HG03108 (cell line): ENCODE data around the gene NMT1.
"Not testable (repeated sequence)": the region's sequence is repeated elsewhere in the genome, so short reads cannot be mapped to it uniquely, and the experiment has no call there.

ENCODE experiments used
- ATAC-seq: cut with Tn5 transposase; IDR thresholded peaks from one replicate; pipeline ENCODE4 v1.9.1; 2021; ENCODE audit warnings: moderate library complexity; ENCODE audit not compliant: unreplicated experiment

NMT1 gene

DNA sequence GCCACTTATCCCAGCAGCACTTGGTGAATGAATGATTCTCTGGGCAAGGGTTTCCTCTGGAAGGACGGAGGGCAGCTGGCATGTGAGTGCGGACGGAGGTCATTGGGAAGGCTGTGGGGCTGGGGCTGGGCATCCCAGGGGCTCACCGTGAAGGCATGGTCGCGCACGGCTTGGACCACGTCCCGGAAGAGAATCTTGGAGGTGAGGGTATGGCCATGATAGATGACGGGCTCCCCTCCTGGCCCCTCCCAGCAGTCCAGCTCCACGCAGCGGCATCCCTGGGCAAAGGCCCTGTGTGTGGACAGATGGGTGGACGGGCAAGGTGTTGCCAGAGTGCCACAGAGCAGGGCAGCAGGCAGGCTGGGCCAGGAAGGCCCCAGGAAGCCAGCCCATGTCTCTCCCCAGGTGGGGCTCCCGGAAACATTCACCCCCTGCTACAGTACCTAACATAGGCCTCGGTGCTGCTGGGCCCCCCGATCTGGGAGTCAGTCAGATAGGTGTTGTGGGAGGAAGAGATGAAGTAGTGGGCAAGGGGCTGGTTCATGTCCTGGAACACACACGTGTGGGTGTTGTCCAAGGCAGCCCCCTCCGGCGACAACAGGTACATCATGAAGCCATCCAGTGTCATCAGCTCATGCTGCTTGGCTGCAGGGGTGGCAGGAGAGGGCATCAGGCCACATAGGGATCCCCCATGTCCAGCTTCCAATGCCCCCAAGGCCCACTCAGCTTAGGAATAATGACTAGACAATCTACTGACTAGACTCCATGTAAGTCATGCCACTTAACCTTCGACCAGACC, 56.9 kb downstream of the NMT1 start:
- ATAC-seq = no peak

DNA sequence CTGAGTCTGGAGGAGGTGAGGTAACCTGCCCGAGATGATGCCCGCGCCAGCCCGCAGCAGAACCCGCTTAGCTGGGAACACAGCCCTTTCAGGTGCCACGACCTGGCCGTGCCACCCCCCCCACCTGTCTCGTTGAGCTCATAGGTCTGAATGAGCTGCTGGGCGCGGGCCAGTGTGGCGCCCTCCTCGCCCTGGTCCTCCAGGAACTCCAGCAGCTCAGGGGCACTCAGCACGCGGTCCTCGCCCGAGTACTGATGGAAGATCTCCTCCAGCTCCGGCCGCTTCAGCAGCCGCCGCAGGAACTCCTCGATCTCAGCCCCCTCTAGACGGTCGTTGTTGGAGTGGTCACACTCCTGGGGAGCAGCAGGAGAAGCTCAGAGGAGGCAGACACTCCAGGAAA, 57.6 kb downstream of the NMT1 start:
- no peak for ATAC-seq

DNA sequence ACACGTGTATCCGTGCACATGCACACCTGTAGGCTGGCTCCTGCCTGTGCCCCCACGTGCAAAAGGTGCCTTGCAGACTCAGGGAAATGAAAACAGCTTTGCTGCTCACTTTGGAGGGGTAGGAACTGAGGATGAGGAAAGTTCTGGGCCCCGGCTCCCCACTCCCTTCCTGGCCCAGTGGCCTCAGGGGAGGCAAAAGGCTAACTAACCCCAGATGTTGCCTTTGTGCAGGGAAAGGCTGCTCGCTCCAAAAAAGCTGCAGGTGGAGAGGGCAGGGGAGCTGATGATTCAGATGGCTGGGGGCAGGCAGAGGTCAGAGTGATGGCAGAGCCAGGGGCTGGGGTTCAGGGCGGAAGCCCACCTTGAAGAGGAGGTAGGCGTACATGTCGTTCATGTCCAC, 58.8 kb downstream of the NMT1 start:
- ATAC-seq = no peak

DNA sequence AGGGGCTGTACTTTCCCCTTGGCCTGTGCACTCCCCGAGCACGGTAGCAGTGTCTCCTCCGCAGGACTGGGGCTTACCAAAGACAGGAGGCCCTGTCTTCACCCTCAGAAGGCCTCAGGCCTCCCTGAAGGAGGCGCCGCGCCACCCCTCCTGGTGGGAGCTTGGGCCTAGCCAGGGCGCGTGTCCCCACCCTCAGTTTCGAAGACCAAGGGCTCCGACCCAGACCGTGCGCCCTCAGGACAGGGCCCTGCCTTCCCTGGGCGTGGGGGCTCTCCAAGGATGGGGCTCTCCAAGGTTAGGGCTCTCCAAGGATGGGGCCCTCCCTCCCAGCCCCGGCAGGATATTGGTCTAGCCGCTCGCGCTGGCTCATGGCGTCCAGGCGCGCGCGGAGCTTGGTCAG, 59.4 kb downstream of the NMT1 start:
- no peak for ATAC-seq

DNA sequence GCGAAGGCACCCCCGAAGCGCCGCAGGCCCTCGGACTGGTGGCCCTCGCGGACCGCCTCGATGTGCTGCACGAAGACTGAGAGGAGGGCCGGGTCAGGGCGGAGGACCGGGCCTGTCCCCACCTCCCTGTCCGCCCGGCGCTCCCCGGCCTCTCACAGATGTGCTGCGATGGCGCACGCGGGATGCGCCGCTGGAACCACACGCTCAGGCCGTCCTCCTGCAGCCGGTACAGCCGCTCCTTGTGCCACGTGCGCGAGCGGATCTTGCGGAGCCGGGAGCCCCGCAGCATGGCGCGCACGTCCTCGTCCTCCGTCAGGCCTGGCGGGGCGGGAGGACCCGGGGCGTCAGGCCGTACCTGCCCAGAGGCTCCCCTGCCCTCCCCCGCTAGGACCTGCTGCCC, 59.9 kb downstream of the NMT1 start:
- ATAC-seq = no peak

DNA sequence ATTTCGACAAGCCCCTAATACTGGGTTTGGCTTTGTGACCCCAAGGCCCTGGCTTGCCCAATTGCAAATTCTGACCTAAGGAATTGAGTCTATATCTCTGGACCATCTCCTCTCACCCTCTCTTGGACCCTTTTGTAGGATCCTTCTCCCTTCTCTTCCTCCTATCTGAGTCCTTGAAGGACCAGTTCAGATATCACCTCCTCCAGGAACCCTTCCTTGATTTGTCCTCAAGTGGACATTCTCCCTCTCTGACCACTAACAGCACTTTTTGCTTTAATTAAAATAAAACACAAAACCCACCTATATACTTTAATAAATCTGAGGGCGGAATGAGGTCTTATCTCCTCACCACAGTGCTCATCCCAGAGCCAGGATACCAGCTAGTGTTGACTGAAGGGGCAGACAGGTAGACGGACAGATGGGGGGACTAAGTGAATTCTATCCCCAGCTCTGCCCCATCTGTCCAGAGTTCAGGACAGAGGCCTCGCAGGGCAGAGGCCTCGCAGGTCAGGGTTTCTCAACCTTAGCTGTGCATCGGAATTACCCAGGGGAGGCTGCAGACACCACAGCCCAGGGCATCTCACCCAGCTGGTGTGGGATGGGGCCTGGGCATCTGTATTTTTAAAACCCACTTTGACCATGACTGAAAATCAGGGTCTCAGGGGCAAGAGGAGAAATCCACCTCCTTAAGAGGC, 62.1 kb downstream of the NMT1 start:
- no peak for ATAC-seq

DNA sequence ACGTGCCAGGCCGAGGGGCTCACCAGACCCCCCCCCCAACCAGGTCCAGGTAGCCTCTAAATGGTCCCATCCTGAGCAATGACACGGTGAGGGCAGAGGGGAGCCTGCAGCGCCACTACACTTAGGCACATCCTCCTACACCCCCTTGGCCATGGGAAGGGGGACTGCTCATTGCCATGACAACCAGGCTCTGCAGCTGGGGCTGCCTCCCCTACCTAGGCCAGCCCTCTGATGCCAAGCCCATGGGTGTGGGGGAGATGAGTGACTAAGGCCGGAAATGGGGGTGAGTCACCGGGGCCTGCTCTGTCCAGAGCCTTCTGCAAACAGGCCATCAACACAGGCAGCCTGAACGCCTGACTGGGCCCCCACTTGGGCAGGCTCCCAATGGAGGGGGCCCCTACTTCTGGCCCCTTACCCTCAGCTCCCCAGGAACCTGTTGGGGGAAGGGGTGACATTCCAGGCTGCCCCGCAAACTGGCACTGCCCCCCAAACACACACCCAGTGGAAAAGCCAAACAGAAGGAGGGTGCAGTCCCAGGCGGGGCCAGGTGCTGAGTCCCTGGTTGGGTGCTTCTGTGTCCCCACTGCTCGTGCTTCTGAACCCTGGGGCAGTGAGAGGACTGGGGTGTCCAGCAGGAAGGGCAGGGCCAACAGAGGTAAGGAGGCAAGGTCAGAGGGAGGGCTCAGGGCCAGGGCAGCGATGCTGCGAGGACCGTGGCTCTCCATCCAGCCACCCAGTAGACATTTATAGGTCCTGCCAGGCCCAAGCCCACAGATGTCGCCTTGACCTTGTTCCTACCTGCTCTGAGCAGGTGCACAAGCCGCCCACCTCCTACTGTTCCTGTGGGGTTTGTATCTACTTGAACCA, 63.0 kb downstream of the NMT1 start:
- ATAC-seq = no peak

DNA sequence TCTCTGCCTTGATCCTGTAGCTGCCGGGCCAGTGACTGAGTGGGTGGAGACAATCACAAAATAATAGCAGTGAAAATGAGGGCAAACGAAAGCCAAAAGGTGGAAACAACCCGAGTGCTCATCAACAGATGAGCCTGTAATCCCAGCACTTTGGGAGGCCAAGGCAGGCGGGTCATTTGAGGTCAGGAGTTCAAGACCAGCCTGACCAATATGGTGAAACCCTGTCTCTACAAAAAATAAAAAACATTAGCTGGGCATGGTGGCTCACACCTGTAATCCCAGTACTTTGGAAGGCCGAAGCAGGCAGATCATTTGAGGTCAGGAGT, 63.6 kb downstream of the NMT1 start:
- ATAC-seq = not testable (repeated sequence)

DNA sequence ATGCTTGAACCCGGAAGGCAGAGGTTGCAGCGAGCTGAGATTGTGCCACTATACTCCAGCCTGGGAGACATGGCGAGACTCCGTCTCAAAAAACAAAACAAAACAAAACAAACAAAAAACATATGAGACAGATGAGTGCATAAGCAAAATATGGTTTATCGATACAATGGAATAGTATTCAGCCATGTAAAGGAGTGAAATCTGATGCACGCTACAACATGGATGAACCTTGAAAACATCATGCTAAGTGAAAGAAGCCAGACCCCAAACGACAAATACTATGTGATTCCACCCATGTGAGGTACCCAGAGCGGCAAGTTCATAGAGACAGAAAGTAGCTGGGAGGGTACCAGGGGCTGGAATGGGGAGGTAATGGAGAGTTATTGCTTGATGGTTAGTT, 64.4 kb downstream of the NMT1 start:
- no peak for ATAC-seq

DNA sequence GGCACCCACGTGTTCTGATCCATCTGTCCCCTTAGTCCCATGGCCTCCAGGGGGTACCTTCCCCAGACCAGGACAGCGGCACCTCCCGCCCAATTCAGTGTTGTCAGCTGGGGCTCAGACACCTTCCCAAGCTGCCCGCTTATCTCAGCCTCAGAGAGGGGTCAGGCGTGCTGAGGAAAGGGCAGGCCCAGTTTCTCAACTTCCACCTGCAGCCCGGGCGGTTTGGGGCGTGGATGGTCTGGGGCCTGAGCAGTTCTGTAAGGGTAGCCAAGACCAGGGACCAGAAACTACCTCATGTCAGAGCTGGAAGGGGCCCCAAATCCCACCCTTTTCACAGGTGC, 66.1 kb downstream of the NMT1 start:
- no peak for ATAC-seq

DNA sequence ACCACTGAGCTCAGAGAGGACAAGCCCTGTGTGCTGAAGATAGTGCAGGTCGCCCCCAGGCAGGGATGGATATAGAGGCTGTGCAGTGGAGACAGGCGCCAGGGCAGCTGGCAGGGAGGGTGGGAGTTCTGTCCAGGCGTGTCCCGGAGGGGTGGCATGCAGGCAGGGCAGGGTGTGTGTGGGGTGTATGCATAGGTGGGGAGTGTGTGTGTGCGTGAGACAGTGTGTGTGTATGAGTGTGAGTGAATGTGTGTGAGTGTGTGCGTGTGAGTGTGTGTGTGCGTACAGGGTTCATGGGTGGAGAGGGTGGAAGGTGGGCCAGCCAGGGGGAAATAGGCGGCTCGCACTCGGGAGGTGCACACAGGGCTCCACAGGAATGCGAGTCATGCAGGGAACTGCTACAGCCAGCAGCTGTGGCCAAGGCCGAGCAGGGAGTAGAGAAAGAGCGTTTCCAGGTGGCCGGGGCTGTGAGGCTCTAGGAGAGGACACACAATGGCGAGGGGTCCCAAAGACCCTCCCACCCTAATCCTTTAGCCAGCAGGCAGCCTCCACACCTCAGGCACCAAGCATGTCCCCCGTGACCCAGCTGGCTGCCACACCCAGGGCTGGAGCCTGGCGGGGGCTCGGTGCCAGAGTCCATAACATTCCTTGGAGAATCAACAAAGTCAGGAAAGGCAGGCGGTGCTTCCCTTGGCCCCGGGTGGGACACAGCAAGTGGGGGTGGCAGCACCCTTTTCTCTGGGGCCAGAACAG, 66.6 kb downstream of the NMT1 start:
- no peak for ATAC-seq

DNA sequence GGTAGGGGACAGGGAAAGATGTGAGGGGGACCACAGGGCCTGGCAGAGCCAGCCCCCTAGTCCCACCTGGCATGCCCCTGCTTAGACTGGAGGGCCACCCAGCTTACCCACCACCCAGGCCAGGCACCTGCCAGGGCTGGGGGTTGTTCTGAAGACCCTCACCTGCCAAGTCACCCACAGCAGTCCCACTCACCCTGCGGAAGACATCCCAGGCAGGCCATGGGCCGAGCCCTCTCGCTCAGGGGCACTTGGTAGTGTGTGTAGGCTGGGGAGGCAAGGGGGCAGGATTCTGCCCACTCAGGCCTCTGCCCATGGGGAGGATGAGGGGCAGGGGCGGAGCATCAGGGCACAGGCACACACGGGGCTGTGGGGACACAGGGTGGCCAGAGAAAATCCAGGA, 67.2 kb downstream of the NMT1 start:
- ATAC-seq = no peak

DNA sequence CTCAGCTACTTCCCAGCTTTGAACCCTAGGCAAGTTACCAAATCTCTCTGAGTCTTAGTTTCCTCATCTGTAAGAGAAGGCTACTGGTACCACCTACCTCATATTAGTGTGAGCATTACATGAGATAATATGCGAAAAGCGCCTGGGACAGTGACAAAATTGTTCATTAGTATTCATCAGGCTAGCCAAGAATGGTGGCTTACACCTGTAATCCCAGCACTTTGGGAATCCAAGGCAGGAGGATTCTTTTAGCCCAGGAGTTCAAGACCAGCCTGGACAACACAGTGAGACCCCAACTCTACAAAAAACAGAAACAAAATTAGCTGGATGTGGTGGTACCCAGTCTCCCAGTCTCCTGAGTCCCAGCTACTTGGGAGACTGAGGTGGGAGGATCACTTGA, 67.9 kb downstream of the NMT1 start:
- no peak for ATAC-seq

DNA sequence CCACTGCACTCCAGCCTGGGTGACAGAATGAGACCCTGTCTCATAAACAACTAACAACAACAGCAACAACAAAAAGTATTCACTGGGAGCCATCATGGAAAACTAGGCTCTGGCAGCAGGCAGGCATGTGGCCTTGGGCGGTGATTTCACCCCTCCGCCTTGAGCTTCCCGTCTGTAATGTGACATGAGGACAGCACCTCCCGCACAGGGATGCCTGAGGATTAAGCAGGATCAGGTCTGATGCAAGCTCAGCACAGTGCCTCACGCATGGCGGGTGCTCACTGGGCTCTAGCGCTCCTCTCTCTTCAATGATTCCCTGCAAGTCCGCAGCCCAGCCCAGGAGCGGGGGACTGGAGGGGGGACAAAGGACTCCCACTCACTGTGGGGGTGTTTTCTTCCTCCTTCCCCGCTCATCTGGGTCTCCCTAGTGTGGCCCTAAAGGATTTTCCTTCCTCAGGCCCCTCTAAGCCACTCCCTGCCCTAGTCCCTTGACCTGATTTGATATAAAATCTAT, 68.4 kb downstream of the NMT1 start:
- ATAC-seq = no peak

DNA sequence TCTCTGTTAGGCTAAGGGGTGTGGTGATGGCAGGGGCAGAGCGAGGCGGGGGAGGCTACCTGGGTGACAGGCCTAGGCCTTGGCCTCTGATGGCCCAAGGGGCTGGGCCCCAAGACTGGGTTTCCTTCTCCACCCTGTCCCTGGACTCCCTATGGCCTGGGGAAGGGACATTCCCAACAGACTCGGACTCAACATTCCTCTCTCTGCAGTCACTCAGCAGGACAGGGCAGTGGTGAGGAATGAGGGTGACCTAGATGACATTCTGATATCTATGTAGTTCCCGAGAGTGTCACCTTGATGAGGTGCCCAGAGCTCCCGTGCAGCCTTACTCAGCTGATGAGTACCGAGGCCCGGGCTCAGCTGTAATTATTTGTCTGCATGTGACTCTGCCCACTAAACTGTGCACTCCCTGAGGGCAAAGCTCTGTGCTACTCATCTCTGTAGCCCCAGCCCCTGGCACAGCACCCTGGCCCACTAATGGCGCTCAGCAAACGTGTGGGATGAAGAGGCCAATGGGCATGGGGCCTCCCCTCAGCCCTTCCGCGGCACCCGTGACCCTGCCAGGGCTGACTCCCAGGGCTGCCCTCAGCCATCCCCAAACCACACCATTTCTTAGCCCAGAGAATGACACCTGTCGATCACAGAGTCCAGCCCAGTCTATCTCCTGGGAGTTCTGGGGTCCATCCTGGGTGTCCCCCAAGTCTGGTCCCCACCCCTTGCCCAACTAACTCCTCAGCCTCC, 69.0 kb downstream of the NMT1 start:
- ATAC-seq = no peak

DNA sequence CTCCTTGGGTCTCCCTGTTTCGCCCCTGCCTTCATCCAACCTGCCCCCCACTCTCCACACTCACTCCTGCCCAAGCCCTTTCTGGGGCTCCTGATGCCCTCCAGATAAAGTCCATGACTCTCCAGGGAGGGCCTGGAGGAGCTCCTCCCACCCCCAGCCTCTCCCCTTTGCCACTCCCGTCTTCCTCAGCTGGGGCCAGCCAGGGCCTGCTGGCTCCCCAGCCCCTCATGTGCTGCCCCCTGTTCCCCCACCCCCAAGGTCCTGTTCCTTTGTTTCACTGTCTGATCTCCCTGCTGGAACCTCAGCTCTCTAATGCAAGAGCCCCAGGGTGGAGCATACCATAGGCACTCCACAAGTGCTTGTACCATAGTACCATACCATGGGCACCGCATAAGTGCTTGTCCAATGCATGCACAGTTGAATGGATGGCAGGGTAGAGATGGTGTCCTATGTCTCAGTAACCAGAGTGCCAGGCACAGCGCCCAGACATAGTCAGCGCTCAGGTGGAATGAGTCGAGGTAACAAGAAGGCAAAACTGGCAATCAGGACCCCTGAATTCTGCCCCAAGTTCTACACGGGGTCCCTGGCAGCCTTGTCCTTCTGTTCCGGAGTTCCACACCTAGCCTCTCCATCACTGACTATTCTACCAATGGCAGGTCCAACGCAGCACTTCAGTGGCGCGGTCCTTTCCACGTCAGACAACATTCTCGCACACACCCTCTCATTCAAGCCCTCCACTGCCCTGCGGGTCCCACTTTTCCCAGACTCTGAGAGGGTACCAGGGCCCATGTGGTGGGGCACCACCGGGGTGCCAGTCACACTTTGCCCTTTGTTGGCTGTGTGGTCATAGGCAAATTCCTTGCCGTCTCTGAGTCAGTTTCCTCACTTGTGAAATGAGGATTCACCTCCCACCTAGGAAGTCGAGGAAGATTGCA, 69.8 kb downstream of the NMT1 start:
- ATAC-seq = no peak

DNA sequence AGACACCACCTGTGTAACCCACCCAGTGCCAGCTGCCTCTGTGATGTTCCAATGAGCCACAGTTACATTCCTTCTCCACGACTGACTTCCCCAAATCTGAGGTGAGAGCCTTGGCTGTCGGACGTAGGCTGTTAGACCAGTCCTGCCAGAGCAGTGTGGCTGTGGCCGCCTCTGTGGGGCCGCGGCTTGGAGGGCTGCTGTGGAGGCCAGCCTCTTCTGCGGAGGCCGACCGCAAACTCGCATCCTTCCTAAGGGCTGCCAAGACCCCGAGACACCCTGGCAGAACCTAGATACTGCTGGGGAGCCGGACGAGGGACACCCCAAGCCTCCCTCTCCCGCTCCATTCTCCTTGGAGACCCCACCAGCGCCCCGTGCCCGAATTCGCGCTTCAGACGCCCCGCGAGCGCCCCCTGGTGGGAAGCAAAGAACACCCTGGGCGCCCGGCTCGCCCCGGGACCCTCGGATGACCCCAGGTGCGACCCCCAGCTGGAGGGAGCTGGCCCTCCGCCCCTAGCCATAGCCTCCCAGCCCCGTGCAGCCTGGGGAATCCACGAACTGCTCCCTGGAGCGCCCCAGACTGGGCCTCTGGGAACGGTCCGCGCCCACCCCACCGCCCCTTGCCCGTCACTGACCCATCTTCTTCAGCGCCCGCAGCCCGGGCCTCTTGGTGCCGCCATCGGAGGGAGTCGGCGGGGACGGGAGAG, 70.7 kb downstream of the NMT1 start:
- ATAC-seq = no peak

DNA sequence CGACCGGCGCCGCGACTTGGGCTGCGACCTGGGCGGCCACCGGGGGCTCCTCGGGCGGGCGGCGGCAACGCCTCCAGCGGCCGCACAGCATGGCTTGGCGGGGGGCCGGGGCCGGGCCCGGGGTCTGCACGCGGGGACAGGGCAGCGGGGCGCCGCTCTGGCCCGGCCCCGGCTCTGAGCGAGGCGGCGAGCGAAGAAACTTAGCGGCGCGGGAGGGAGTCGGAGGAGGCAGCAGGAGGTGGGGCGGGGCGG, 71.1 kb downstream of the NMT1 start, which contains the start of gene PLCD3:
Gene PLCD3, minus strand, starts transcription at position 196 of the 252 bp plus-strand sequence. Its CDS starts 105 bp downstream, at position 91.
- no peak for ATAC-seq
